GM18507 (cell line): ENCODE measurements around the gene VCX.
"Not testable (repeated sequence)": the region's sequence is repeated elsewhere in the genome, so short reads cannot be mapped to it uniquely, and the experiment has no call there.

Experiments
- DNase-seq: peaks from one replicate; pipeline ENCODE4 v3.0.0; 2011; ENCODE audit warnings: low read depth; ENCODE audit not compliant: insufficient read length; ENCODE audit errors: extremely low spot score
- FAIRE-seq: peaks from 2 replicates; lab custom pipeline; 2011; peaks lifted over from hg19 to GRCh38; lab: Jason Lieb, UNC

VCX gene

GRCh38 chrX:7842871-7843270, at the start of gene VCX:
VCX (plus strand) TSS chrX:7843171; CDS start chrX:7843204, 33 bp downstream.
- FAIRE-seq, DNase-seq: not testable (repeated sequence)

GRCh38 chrX:7798327-7798726, 44.6 kb upstream of the VCX start:
- FAIRE-seq (no peak), DNase-seq (no peak)

GRCh38 chrX:7801711-7802110, 41.3 kb upstream of the VCX start:
- no peak for FAIRE-seq
- DNase-seq: no peak

- FAIRE-seq: no peak
- DNase-seq: no peak
Observed at GRCh38 chrX:7815166-7815805, 27.7 kb upstream of the VCX start.

GRCh38 chrX:7828594-7828993, 14.4 kb upstream of the VCX start:
- DNase-seq: no peak
- FAIRE-seq: no peak

- no peak for DNase-seq
- FAIRE-seq: peak; percentile 51
Observed at GRCh38 chrX:7841084-7841805, 1.7 kb upstream of the VCX start.

GRCh38 chrX:7852166-7852565, 9.2 kb downstream of the VCX start:
- FAIRE-seq: no peak
- DNase-seq: no peak

- FAIRE-seq: no peak
- no peak for DNase-seq
Observed at GRCh38 chrX:7872042-7872441, 29.1 kb downstream of the VCX start.

GRCh38 chrX:7876957-7877356, 34.0 kb downstream of the VCX start:
- no peak for DNase-seq
- FAIRE-seq: no peak

- FAIRE-seq (peak; percentile 5), DNase-seq (no peak)
Observed at GRCh38 chrX:7889135-7889534, 46.2 kb downstream of the VCX start.

GRCh38 chrX:7889680-7890079, 46.7 kb downstream of the VCX start:
- no peak for FAIRE-seq
- no peak for DNase-seq

GRCh38 chrX:7891928-7892327, 49.0 kb downstream of the VCX start:
- no peak for FAIRE-seq
- no peak for DNase-seq
